Stimulated activated CD4-positive, alpha-beta T cell treated with anti-CD3 and anti-CD28 coated beads, Interleukin-15, amount 100 ng/mL, for 48 hours (primary cell): ENCODE results near the gene RNF224.

ENCODE experiments used
- DNase-seq, 2 donors: peaks; one replicate each; pipeline ENCODE4 v3.0.0-alpha.2; 2020; ENCODE audit warnings: low read depth in 2 of 2

RNF224 gene

GRCh38 chr9:137227054-137227852, at the start of gene RNF224:
TSS of gene RNF224 (plus strand) at chr9:137227502. CDS start at chr9:137228336, 834 bp downstream.
- DNase-seq = peak; percentile 73 to 77

- no peak for DNase-seq
Measured at GRCh38 chr9:137178201-137178938, 48.9 kb upstream of the RNF224 start.

GRCh38 chr9:137178939-137179630, 48.2 kb upstream of the RNF224 start:
- DNase-seq = no peak

GRCh38 chr9:137179761-137180160, 47.5 kb upstream of the RNF224 start:
- DNase-seq = no peak

GRCh38 chr9:137180491-137180890, 46.8 kb upstream of the RNF224 start:
- no peak for DNase-seq

GRCh38 chr9:137181680-137182079, 45.6 kb upstream of the RNF224 start:
- no peak for DNase-seq

- DNase-seq = no peak
Measured at GRCh38 chr9:137182836-137183235, 44.5 kb upstream of the RNF224 start.

GRCh38 chr9:137183980-137184595, 43.2 kb upstream of the RNF224 start:
- DNase-seq = no peak

- no peak for DNase-seq
Measured at GRCh38 chr9:137184881-137185660, 42.2 kb upstream of the RNF224 start.

GRCh38 chr9:137185921-137186320, 41.4 kb upstream of the RNF224 start:
- DNase-seq = no peak

GRCh38 chr9:137186385-137186784, 40.9 kb upstream of the RNF224 start:
- no peak for DNase-seq

- no peak for DNase-seq
Measured at GRCh38 chr9:137187386-137187785, 39.9 kb upstream of the RNF224 start.

GRCh38 chr9:137188086-137188489, 39.2 kb upstream of the RNF224 start:
- no peak for DNase-seq

- peak; percentile 79 to 88 for DNase-seq
Measured at GRCh38 chr9:137188490-137189296, 38.6 kb upstream of the RNF224 start, which contains the start of the genes ANAPC2 and SSNA1. TSS of gene ANAPC2 (minus strand) at chr9:137188560. CDS start at chr9:137188532, 28 bp downstream. TSS of gene SSNA1 (plus strand) at chr9:137188676. CDS start at chr9:137188727, 51 bp downstream.

GRCh38 chr9:137189297-137190295, 37.7 kb upstream of the RNF224 start:
- no peak for DNase-seq

- no peak for DNase-seq
Measured at GRCh38 chr9:137190315-137190856, 36.9 kb upstream of the RNF224 start.

GRCh38 chr9:137191245-137191644, 36.1 kb upstream of the RNF224 start:
- DNase-seq = no peak

GRCh38 chr9:137191691-137192447, 35.4 kb upstream of the RNF224 start:
- DNase-seq = no peak
